A673 (cell line): ENCODE data around the gene STEAP3. TPM values are rescaled to one million over a fixed set of nuclear protein-coding genes. Genes with fewer than 3 reads are reported as not detected.

ENCODE experiments used
- BruUV-seq: library from RNA; stranded (reverse); fragments of 400-500 nt; replicated peaks from 2 replicates; lab custom pipeline; 2021; lab: Mats Ljungman, UMichigan
- CTCF ChIA-PET: fragments of 300-600 bp; sonication (Branson Sonifier 250); formaldehyde crosslinking; loops from one replicate; lab custom pipeline; 2022; ENCODE audit warnings: antibody characterized with exemption; lab: Charles Lee
- POLR2A ChIA-PET: fragments of 300-600 bp; sonication (Branson Sonifier 250); formaldehyde crosslinking; loops from one replicate; lab custom pipeline; 2022; ENCODE audit warnings: antibody characterized with exemption; ENCODE audit not compliant: low non-redundant PET; lab: Charles Lee
- DNase-seq: peaks from one replicate; pipeline ENCODE4 v3.0.0-alpha.2; 2015; ENCODE audit warnings: low spot score
- H3K27ac ChIP-seq: fragments of 200-600 bp; sonication (generic); 2 replicates; pipeline ENCODE4 v1.5.1; 2016; ENCODE audit warnings: mixed run types, low read depth, mild to moderate bottlenecking, mixed read lengths, antibody characterized with exemption, low read length; ENCODE audit not compliant: poor library complexity, severe bottlenecking
- H3K27me3 ChIP-seq: fragments of 200-600 bp; sonication (generic); replicated peaks from 2 replicates; pipeline ENCODE4 v1.6.1; 2017; ENCODE audit warnings: mixed run types, low read depth, mild to moderate bottlenecking, mixed read lengths, antibody characterized with exemption, low read length; ENCODE audit not compliant: insufficient read depth, poor library complexity
- H3K36me3 ChIP-seq: fragments of 200-600 bp; sonication (generic); 2 replicates; pipeline ENCODE4 v1.6.1; 2016; ENCODE audit warnings: mixed run types, mild to moderate bottlenecking, mixed read lengths, antibody characterized with exemption, low read length; ENCODE audit not compliant: insufficient read depth, poor library complexity, severe bottlenecking
- H3K4me1 ChIP-seq: fragments of 200-600 bp; sonication (generic); 2 replicates; pipeline ENCODE4 v1.6.1; 2017; ENCODE audit warnings: mixed run types, mild to moderate bottlenecking, mixed read lengths, antibody characterized with exemption, low read length; ENCODE audit not compliant: insufficient read depth, poor library complexity, severe bottlenecking
- H3K4me3 ChIP-seq: fragments of 200-600 bp; sonication (generic); 2 replicates; pipeline ENCODE4 v1.5.1; 2016; ENCODE audit warnings: low read depth, mixed run types, mild to moderate bottlenecking, mixed read lengths, low read length; ENCODE audit not compliant: poor library complexity, severe bottlenecking
- H3K9me3 ChIP-seq: fragments of 200-600 bp; sonication (generic); 2 replicates; pipeline ENCODE4 v1.6.1; 2016; ENCODE audit warnings: mixed run types, low read depth, mild to moderate bottlenecking, mixed read lengths, antibody characterized with exemption, low read length; ENCODE audit not compliant: poor library complexity, severe bottlenecking
- EZH2 ChIP-seq: fragments of 200-600 bp; sonication (generic); IDR thresholded peaks from 2 replicates; pipeline ENCODE4 v1.6.1; 2017; ENCODE audit warnings: borderline replicate concordance, low read depth, mild to moderate bottlenecking, mixed read lengths, antibody characterized with exemption, low read length; ENCODE audit not compliant: poor library complexity, severe bottlenecking
- intact Hi-C: fragments of 100-400 bp; cut with micrococcal nuclease; formaldehyde crosslinking; loops from one replicate; pipeline ENCODE4 v1.10.0; 2022; ENCODE audit not compliant: unreplicated experiment
- total RNA-seq: library from RNA; stranded (reverse); gene quantifications from 2 replicates; pipeline ENCODE4 v1.2.3, GENCODE V29; 2021
- TF ChIP-seq, protein P1 (sequence below): fragments of 300-800, 200-600 bp; sonication (generic); conservative IDR thresholded peaks from 2 replicates; pipeline ENCODE4 v1.5.1; 2017; ENCODE audit warnings: low read depth, mild to moderate bottlenecking, antibody characterized with exemption, low read length, moderate library complexity, mixed read lengths

STEAP3 gene
- total RNA-seq, 1 experiment from 2014 or later: 20.3 TPM

DNA sequence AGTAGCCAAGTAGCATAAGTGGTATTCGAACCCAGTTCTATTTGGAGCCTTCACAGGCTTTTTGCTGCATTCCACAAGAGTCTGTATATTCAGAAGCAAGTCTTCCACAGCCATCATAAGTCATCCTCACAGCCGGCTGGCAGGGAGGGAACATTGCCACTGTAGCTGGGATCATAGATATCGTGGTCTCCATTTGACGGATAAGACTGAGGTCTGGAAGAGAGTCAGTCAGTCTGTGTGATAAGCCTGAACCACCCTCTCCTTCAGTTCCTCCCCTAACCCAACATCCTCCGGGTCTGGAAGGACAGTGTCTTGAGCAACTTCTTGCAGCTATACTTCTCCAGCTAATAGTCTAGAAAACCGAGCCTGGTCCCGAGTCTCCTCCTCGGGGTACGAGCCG lies 48.1 kb upstream of the STEAP3 start:
- no TSS peak for BruUV-seq
- Histone ChIP-seq H3K9me3 (no peaks in the 10 kb centered on the region), H3K4me1 (no peaks in the 10 kb centered on the region), H3K27ac (no peak overlapping the region), H3K27me3 (no peaks in the 10 kb centered on the region), H3K36me3 (no peaks in the 10 kb centered on the region), H3K4me3 (no peak overlapping the region)
- POLR2A ChIA-PET: no interaction called here
- TF ChIP-seq EZH2: no peak
- TF ChIP-seq, protein P1, sequence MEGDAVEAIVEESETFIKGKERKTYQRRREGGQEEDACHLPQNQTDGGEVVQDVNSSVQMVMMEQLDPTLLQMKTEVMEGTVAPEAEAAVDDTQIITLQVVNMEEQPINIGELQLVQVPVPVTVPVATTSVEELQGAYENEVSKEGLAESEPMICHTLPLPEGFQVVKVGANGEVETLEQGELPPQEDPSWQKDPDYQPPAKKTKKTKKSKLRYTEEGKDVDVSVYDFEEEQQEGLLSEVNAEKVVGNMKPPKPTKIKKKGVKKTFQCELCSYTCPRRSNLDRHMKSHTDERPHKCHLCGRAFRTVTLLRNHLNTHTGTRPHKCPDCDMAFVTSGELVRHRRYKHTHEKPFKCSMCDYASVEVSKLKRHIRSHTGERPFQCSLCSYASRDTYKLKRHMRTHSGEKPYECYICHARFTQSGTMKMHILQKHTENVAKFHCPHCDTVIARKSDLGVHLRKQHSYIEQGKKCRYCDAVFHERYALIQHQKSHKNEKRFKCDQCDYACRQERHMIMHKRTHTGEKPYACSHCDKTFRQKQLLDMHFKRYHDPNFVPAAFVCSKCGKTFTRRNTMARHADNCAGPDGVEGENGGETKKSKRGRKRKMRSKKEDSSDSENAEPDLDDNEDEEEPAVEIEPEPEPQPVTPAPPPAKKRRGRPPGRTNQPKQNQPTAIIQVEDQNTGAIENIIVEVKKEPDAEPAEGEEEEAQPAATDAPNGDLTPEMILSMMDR: no peak
- DNase-seq: no peak
- intact Hi-C loops: loop anchor here (5.0 kb wide), 1 partner anchor 293 kb away; no protein-coding TSS in a partner anchor
- CTCF ChIA-PET: interaction anchor here (1.6 kb wide), 1 partner anchor 294 kb away, joined by 4 read pairs; no protein-coding TSS in a partner anchor

- ChIA-PET POLR2A (no interaction called here), CTCF (no interaction called here)
- Histone ChIP-seq H3K9me3 (no peaks in the 10 kb centered on the region), H3K4me3 (no peak overlapping the region), H3K36me3 (no peaks in the 10 kb centered on the region), H3K4me1 (peaks cover 7% of the 10 kb centered on the region), H3K27me3 (no peaks in the 10 kb centered on the region), H3K27ac (no peak overlapping the region)
- DNase-seq: no peak
- no TSS peak for BruUV-seq
- intact Hi-C loops: loop anchor here (5.0 kb wide), 1 partner anchor 295 kb away; no protein-coding TSS in a partner anchor
- TF ChIP-seq, protein P1: no peak
- no peak for TF ChIP-seq EZH2
Measured at GRCh38 chr2:119177171-119177837, 46.3 kb upstream of the STEAP3 start.

DNA sequence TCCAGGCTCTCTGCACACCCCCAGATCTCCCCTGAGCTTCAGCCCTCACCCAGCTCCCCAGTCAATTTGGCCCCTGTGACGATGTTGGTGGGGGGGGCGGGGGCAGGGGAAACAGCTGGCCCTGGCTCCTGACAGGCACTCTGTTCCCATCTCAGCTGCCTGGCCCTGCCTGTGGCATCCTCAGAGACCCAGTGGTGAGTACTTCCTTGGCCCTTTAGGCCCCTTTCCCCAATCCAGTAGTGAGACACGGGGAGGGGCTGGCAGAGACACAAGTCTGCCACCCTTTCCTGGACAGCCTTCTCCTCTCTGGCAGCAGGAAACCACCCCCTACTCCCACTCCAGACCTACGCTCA lies 45.8 kb upstream of the STEAP3 start:
- CTCF ChIA-PET: no interaction called here
- no peak for DNase-seq
- TF ChIP-seq, protein P1: no peak
- TF ChIP-seq EZH2: no peak
- BruUV-seq: no TSS peak
- intact Hi-C loops: loop anchor here (5.0 kb wide), 1 partner anchor 296 kb away; no protein-coding TSS in a partner anchor
- H3K4me1 ChIP-seq: peaks cover 7% of the 10 kb centered on the region
- no peak overlapping the region for H3K4me3 ChIP-seq
- no peak overlapping the region for H3K27ac ChIP-seq
- H3K36me3 ChIP-seq: no peaks in the 10 kb centered on the region
- H3K27me3 ChIP-seq: no peaks in the 10 kb centered on the region
- no peaks in the 10 kb centered on the region for H3K9me3 ChIP-seq
- POLR2A ChIA-PET: no interaction called here
